ENCODE data around the gene HBZ.
"Not testable (repeated sequence)": the region's sequence is repeated elsewhere in the genome, so short reads cannot be mapped to it uniquely, and the experiment has no call there.

Gene HBZ

DNA sequence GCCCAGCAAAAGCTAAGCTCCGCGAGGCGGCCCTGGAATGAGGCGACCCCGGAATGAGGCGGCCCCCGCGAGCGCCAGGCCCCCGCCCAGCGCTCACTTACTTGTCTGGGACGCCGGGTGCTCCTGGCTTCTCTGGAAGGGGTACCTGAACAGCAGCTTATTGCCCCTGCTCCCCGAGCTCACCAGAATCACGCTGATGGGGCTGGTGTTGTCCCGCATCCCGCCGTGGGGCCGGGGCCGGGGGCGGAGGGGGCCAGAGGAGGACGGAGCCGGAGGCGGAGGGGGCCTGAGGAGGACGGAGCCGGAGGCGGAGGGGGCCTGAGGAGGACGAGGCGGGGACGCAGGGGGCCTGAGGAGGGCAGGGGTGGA is 14.4 kb upstream of the HBZ start:
- no peak for DNase-seq

DNA sequence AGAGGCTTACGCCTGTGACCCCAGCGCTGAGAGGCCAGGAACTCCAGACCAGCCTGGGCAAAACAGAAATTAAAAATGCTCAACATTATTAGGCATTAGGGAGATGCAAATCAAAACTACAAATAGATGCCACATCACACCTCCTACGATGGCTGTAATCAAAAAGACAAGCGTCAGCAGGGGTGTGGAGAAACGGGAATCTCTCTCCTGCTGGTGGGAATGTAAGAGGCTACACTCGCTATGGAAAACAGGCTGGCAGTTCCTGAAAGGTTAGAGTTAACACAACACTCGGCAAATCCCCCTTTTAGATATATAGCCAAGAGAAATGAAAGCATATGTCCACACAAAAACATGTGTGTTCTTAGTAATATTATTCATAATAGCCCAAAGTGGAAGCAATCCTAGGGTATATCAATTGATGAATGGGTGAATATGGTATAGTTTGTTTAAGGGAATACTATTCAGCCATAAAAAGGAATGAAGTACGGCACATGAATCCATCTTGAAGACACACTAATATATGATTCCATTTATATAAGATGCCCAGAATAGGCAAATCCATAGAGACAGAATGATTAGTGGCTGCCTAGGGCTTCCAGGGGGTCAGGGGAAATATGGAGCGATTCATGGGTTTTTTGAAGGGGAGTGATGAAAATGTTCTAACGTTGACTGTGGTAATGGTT is 12.1 kb upstream of the HBZ start:
- DNase-seq: no peak

DNA sequence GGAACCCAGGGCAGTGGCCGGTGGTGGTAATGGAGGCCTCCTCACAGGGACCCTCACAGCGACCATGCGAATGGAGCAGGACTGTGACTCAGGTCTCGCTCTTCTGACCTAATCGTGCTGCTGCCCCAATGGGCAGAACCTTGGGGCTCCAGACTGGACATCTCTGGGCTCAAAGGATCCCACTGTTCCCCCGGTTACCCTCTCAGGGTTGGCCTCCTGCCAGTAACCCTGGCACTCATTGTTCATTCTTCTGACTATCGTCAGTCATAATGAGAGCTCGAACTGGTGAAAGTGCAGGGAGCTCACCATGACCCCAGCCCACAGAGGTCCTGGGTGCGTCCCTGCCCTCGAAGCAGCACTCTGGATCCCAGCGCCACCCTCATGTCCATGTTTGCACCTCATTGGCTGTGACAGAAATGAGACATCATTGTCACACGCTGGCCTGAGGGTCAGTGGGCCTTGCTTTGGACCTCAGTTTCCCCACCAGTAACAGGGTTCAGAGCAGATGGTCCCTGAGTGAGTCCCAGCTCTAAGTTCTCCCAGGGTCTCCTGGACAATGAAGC is 10.0 kb upstream of the HBZ start:
- DNase-seq: no peak

DNA sequence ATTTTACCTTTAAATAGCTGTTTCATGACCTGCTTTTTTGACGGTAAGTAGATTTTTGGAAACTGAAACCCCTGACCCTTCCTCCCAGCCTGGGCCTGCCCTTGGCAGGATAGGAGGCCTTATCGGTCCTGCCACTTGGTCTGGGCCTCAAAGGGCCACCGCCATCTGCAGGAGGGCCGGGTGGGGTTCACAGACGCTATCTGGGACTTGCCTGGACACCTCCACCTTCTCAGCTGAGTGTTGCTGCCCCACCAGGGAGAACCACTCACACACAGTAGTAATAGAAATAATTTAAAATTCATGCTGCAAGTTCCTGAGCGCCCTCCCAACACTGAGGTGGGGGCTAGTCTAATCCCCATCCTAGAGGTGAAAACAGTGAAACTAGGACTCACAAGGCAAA is 9.4 kb upstream of the HBZ start:
- no peak for DNase-seq

DNA sequence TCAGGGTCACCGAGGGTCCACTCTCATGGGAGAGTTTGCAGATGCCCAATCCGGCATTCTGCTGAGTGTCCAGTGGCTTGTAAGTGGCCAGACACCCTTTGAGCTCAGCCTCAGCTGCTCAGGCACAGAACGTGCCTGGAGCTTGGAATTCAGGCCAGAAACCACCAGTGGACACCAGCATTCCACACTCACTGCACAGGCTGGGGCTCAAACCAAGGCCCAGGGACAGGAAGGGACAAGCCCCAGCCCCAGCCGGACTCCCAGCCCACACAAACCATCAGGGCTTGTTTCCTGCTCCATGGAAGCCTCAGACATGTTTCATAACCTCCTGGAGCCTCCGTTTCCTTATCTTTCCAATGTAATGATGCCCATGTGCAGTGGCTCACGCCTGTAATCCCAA is 9.0 kb upstream of the HBZ start:
- no peak for DNase-seq

DNA sequence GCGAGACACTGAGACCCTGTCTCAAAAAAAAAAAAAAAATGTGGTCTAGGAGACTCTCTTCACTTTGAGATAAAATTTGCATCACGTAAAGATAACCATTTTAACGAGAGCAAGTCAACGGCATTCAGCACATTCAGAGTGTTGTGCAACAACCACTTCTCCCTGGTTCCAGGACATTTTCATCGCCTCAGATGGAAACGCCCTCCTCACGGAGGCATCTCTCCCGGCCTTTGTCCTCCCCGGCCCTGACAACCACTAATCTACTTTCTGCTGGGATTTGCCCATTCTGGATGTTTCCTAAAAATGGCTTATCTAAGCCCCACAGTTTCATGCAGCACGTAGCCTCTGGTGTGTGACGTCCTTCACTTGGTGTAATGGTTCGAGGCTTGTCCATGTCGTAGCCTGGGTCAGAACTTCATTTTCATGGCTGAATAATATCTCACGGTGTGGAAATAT is 7.6 kb upstream of the HBZ start:
- DNase-seq: no peak

DNA sequence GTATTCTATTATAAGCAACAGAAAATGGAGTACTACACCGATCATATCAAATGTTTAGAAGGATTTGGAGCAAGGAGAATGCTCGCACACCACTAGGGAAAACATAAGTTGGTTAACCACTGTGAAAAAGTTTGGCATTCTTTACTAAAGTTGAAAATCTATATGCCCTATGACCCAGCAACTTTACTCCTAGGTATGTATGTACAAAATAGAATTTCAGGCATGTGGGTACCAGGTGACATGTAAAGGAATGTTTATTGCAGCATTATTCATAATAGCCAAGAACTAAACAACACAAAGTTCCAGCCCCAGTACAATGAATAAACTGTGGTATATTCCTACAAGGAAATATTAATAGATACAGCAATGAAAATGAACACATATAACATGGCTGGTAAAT is 5.8 kb upstream of the HBZ start:
- no peak for DNase-seq

DNA sequence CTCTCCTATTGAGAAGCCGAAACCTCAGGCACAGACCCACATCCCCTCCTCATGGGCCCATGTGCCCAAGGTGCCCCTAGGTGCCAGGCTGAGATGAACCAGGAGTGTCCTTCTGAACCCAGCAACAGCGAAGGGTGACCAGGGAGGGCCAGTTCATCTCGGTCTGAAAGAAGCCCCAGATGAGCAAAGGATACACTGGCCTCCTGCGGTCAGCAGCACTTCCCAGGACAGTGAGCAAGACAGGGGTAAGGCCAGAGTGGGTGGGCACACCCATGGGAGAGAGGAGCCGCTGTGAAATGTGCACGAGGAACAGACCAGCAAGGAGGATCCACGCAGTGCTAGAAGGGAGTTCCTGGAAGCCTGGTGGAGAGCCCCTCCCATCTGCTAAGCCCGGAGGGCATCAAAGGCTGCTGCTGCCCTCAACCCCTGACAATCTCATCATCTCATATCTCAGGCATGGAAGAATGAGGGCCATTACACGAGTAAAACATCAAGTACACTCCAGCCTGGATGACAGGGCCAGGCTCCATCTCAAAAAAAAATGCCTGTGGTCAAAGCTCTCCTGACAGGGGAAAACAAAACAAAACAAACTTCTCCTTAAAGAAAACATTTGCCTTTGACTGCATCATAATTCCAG is 3.3 kb upstream of the HBZ start:
- DNase-seq: no peak

DNA sequence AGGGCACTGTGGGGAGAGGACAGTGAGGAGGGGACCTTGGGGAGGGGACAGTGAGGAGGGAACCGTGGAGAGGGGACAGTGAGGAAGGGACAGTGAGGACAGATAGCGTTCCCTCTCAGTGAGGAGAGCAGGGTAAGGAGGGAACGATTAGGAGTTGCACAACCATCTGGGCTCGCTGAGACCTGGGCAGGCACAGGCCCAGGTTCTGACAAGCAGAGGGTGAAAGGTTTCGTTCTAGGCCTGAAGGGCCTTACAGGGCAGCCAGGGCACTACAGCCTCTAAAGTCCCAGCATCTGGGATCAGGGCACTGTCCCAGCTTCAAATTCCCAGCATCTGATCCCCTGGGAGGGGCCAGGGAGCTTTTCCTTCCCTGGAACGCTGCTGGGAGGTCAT is 681 bp downstream of the HBZ start:
- DNase-seq: not testable (repeated sequence)

DNA sequence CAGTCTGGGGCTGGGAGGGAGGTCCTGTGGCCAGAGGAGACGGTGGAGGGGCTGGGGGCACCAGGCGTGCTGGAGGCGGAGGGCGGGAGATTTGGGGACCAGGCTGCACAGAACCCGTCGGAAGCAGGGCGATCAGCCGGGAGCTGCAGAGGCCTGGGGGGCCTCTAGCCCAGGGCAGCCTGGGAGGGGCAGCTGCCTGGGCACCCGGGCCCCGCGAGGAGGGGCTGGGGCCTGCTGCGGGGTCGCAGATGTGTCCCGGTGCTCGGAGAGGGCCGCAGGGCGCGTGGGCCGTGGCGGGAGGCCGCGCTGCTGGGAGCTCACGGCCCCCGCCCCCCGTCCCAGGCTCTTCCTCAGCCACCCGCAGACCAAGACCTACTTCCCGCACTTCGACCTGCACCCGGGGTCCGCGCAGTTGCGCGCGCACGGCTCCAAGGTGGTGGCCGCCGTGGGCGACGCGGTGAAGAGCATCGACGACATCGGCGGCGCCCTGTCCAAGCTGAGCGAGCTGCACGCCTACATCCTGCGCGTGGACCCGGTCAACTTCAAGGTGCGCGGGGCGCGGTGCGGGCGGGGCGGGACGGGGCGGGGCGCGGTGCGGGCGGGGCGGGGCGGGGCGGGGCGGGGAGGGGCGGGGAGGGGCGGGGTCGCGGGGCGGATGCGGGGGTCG is 1.2 kb downstream of the HBZ start:
- not testable (repeated sequence) for DNase-seq

DNA sequence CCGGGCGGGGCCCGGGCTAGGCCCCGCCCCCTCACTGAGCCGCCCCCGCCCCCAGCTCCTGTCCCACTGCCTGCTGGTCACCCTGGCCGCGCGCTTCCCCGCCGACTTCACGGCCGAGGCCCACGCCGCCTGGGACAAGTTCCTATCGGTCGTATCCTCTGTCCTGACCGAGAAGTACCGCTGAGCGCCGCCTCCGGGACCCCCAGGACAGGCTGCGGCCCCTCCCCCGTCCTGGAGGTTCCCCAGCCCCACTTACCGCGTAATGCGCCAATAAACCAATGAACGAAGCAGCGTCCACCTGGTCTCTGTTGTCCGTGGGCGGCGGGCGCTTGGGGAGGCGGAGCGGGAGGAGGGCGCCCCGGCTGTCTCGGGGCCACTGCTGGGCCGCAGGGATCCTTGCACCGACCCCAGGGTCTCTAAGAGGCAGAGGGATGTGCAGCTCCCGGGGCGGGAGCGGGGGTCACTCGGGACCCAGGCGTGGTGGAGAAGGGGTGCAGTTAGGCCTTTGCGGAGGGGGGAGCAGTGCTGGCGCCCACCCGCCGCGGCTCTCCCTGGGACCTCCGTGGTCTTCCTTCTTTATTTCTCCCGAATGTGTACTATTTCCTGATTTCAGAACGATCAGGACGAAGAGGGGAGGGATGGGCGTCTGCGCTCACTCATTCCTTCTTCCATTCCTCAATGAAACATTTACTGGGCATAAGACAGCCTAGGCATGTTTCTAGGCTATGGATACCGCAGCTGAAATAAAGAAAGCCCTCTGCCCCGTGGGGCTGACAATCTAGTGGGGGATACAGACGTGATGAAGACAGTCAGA is 2.0 kb downstream of the HBZ start:
- DNase-seq: no peak

DNA sequence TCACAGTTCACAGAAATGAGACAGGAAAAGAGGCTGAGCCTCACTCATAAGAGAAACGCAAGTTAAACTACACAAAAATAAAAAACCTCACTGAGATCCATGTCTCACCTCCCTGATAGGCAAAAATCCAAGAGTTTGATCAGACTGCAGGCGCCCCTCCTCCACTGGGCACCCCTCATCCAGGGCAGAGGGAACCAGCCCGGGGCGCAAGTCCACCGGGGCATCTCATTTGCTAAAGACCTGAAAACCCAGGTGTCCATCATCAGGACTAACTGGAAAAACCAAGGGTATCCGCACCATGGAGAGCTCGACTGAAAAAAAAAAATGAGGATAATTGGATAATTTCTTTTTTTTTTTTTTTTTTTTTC is 2.6 kb downstream of the HBZ start:
- no peak for DNase-seq

DNA sequence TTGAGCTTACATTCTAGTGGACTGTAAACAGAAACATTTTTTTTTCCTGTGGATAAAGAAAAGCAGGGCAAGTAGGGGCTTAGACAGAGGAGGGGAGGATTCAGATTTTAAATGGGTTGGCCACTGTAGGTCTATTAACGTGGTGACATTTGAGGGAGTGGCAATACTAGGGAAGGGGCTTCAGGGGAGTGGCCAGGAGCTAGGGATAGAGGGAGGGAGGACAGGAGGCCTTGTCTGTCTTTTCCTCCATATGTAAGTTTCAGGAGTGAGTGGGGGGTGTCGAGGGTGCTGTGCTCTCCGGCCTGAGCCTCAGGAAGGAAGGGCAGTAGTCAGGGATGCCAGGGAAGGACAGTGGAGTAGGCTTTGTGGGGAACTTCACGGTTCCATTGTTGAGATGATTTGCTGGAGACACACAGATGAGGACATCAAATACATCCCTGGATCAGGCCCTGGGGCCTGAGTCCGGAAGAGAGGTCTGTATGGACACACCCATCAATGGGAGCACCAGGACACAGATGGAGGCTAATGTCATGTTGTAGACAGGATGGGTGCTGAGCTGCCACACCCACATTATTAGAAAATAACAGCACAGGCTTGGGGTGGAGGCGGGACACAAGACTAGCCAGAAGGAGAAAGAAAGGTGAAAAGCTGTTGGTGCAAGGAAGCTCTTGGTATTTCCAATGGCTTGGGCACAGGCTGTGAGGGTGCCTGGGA is 6.8 kb downstream of the HBZ start:
- DNase-seq: no peak

DNA sequence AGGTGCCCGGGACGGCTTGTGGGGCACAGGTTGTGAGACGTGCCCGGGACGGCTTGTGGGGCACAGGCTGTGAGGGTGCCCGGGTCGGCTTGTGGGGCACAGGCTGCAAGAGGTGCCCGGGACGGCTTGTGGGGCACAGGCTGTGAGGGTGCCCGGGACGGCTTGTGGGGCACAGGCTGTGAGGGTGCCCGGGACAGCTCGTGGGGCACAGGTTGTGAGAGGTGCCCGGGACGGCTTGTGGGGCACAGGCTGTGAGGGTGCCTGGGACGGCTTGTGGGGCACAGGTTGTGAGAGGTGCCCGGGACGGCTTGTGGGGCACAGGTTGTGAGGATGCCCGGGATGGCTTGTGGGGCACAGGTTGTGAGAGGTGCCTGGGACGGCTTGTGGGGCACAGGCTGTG is 7.8 kb downstream of the HBZ start:
- not testable (repeated sequence) for DNase-seq

DNA sequence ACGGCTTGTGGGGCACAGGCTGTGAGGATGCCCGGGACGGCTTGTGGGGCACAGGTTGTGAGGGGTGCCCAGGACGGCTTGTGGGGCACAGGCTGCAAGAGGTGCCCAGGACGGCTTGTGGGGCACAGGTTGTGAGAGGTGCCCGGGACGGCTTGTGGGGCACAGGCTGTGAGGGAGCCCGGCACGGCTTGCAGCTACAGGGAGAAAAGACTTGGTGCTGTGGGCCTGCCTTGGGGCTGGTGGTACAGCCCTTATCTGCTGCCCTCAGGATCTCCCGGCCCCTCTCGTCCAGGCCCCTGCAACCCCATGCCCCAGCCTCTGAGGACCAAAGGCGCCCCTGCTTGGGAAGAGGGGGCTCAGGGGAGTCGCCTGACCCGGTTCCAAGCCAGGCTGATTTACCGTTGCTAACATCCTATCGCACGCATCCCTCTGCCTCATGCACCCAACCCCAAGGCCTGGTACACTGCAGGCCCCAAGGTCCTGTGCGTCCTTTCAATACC is 8.3 kb downstream of the HBZ start:
- no peak for DNase-seq

DNA sequence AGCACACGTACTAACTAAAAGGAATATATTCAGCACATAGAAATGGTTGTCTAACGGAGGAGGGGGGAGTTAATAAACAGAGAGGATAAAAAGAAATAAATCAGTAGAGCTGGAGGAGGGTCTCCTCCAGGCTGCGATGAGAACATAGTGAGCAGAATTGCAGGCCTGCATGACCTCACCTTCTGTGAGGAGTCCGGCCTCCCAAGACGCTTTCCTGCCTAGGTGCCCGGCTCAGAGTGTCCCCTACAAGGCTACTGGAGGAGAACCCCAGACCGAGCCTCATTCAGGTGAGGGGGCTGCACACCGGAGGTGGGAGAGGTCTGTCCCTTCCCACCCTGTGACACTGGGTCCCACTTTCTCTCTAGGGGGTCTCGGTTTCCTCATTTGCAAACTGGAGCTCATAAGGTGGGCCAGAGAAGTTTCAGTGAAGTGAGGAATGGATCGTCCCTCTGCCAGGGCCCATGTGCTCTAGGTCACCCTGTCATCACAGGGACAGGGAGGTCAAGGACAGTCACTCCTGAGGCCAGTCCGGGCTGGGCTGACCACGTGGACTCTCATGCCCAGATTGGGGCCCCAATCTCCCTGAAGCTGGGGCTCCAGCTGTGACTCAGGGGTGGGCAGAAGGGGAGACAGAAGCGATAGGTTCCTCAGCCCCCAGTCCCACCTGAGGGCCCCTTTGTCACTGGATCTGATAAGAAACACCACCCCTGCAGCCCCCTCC is 10.0 kb downstream of the HBZ start:
- DNase-seq: no peak

DNA sequence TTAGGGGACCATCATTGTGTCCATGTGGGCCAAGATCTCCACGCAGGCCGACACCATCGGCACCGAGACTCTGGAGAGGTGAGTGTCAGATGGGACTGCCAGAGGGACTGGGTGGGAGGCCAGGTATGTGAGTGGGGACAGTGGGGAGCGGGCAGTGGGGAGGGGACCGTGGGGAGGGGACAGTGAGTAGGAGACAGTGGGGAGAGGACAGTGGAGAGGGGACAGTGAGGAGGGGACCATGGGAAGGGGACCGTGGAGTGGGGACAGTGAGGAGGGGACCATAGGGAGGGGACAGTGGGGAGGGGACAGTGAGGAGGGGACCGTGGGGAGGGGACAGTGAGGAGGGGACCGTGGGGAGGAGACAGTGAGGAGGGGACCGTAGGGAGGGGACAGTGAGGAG is 10.7 kb downstream of the HBZ start:
- DNase-seq: not testable (repeated sequence)

DNA sequence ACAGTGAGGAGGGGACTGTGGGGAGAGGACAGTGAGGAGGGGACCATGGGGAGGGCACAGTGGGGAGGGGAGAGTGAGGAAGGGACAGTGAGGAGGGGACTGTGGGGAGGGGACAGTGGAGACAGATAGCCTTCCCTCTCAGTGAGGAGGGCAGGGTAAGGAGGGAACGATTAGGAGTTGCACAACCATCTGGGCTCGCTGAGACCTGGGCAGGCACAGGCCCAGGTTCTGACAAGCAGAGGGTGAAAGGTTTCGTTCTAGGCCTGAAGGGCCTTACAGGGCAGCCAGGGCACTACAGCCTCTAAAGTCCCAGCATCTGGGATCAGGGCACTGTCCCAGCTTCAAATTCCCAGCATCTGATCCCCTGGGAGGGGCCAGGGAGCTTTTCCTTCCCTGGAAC is 11.3 kb downstream of the HBZ start:
- DNase-seq: not testable (repeated sequence)

DNA sequence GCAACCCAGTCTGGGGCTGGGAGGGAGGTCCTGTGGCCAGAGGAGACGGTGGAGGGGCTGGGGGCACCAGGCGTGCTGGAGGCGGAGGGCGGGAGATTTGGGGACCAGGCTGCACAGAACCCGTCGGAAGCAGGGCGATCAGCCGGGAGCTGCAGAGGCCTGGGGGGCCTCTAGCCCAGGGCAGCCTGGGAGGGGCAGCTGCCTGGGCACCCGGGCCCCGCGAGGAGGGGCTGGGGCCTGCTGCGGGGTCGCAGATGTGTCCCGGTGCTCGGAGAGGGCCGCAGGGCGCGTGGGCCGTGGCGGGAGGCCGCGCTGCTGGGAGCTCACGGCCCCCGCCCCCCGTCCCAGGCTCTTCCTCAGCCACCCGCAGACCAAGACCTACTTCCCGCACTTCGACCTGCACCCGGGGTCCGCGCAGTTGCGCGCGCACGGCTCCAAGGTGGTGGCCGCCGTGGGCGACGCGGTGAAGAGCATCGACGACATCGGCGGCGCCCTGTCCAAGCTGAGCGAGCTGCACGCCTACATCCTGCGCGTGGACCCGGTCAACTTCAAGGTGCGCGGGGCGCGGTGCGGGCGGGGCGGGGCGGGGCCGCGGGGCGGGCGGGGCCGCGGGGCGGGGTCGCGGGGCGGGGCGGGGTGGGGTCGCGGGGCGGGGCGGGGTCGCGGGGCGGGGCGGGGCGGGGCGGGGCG is 11.8 kb downstream of the HBZ start:
- DNase-seq: not testable (repeated sequence)

DNA sequence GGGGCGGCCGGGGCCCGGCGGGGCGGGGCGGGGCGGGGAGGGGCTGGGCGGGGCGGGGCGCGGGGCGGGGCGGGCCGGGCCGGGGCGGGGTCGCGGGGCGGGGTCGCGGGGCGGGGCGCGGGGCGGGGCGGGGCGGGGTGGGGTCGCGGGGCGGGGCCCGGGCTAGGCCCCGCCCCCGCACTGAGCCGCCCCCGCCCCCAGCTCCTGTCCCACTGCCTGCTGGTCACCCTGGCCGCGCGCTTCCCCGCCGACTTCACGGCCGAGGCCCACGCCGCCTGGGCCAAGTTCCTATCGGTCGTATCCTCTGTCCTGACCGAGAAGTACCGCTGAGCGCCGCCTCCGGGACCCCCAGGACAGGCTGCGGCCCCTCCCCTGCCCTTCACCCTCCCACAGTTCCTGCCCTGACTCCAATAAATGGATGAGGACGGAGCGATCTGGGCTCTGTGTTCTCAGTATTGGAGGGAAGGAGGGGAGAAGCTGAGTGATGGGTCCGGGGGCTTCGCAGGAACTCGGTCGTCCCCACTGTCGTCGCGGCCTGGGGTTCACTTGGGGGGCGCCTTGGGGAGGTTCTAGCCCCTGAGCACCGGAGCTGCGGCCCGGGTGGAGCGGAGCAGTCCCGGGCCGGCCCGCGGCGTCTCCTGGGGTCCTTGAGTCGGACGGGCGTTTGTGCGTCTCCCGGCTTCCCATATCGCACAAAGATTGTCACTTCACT is 12.5 kb downstream of the HBZ start:
- DNase-seq: no peak

Measured in NCI-H1105 (cell line).